Keratinocyte (primary cell): ENCODE results near the gene DNAJC18. TPM values are rescaled to one million over a fixed set of nuclear protein-coding genes. Genes with fewer than 3 reads are reported as not detected.

Experiments used
- DNase-seq: peaks from one replicate; pipeline ENCODE4 v3.0.0-alpha.2; 2011; ENCODE audit warnings: low read depth, missing footprints, low spot score
- FAIRE-seq: peaks from 2 replicates; lab custom pipeline; 2011; peaks lifted over from hg19 to GRCh38; lab: Jason Lieb, UNC
- H2AFZ ChIP-seq: 2 replicates; pipeline ENCODE4 v1.6.0; 2012; ENCODE audit warnings: low read length, control low read depth, inconsistent platforms; ENCODE audit not compliant: control insufficient read depth
- H3K27ac ChIP-seq: 2 replicates; pipeline ENCODE4 v1.5.1; 2011; ENCODE audit warnings: low read length; ENCODE audit not compliant: control insufficient read depth, insufficient read depth
- H3K27me3 ChIP-seq: 3 replicates; pipeline ENCODE4 v1.6.0; 2011; ENCODE audit warnings: low read length; ENCODE audit not compliant: control insufficient read depth, insufficient read depth; ENCODE audit errors: extremely low read depth
- H3K36me3 ChIP-seq, 2 experiments: 2 replicates in 1 of 2; 3 replicates in 1 of 2; pipeline ENCODE4 v1.5.1; 2011; ENCODE audit warnings: low read length in 2 of 2, mild to moderate bottlenecking in 1 of 2; ENCODE audit not compliant: control insufficient read depth in 2 of 2, insufficient read depth in 2 of 2; ENCODE audit errors: extremely low read depth in 1 of 2
- H3K4me1 ChIP-seq: 3 replicates; pipeline ENCODE4 v1.5.1; 2011; ENCODE audit warnings: low read length; ENCODE audit not compliant: control insufficient read depth, insufficient read depth; ENCODE audit errors: extremely low read depth
- H3K4me2 ChIP-seq: 3 replicates; pipeline ENCODE4 v1.6.0; 2011; ENCODE audit warnings: low read depth, low read length; ENCODE audit not compliant: control insufficient read depth, insufficient read depth; ENCODE audit errors: extremely low read depth
- H3K4me3 ChIP-seq, 3 experiments: fragments of 200-600 bp in 1 of 3; sonication (generic) in 1 of 3; 2 replicates in 2 of 3; 3 replicates in 1 of 3; pipeline ENCODE4 v1.5.1; 2011 to 2016; ENCODE audit warnings: low read length in 3 of 3, mild to moderate bottlenecking in 3 of 3, control low read depth in 2 of 3, inconsistent platforms in 1 of 3, low read depth in 1 of 3, mixed read lengths in 1 of 3, mixed run types in 1 of 3, moderate library complexity in 1 of 3; ENCODE audit not compliant: control insufficient read depth in 2 of 3, insufficient read depth in 2 of 3; ENCODE audit errors: extremely low read depth in 1 of 3
- H3K79me2 ChIP-seq: 2 replicates; pipeline ENCODE4 v1.6.0; 2012; ENCODE audit warnings: low read length; ENCODE audit not compliant: control insufficient read depth, insufficient read depth
- H3K9ac ChIP-seq: 3 replicates; pipeline ENCODE4 v1.6.0; 2011; ENCODE audit warnings: low read length; ENCODE audit not compliant: control insufficient read depth, insufficient read depth; ENCODE audit errors: extremely low read depth
- H3K9me1 ChIP-seq: 3 replicates; pipeline ENCODE4 v1.6.0; 2011; ENCODE audit warnings: low read length; ENCODE audit not compliant: control insufficient read depth, insufficient read depth; ENCODE audit errors: extremely low read depth
- H3K9me3 ChIP-seq: 2 replicates; pipeline ENCODE4 v1.5.1; 2012; ENCODE audit warnings: low read depth, low read length; ENCODE audit not compliant: control insufficient read depth
- H4K20me1 ChIP-seq: 3 replicates; pipeline ENCODE4 v1.6.0; 2011; ENCODE audit warnings: low read length; ENCODE audit not compliant: control insufficient read depth, insufficient read depth; ENCODE audit errors: extremely low read depth
- CTCF ChIP-seq, 3 experiments: IDR thresholded peaks in 1 of 3; conservative IDR thresholded peaks in 1 of 3; optimal IDR thresholded peaks in 1 of 3; 2 replicates in 2 of 3; 3 replicates in 1 of 3; pipeline versions ENCODE3 to v1.5.1; 2011; ENCODE audit warnings: low read length in 3 of 3, mild to moderate bottlenecking in 3 of 3, moderate library complexity in 2 of 3, control low read depth in 1 of 3, inconsistent platforms in 1 of 3; ENCODE audit not compliant: insufficient read depth in 2 of 3; ENCODE audit errors: extremely low read depth in 1 of 3
- EZH2 ChIP-seq: IDR thresholded peaks from one replicate; pipeline ENCODE4 v1.6.1; 2012; ENCODE audit warnings: inconsistent platforms, mild to moderate bottlenecking, low read length, moderate library complexity
- dilution Hi-C: fragments of 300-500 bp; cut with MboI; formaldehyde crosslinking; loops from one replicate; pipeline ENCODE4 v1.7.0; 2020; ENCODE audit warnings: low sequenced_read_pairs; ENCODE audit not compliant: extremely low pct_ligation_motif_present
- polyA plus RNA-seq, 5 experiments: library from polyadenylated mRNA; depleted of rRNA in 3 of 5; stranded (reverse) in 3 of 5; stranded (forward) in 1 of 5; unstranded in 1 of 5; fragments of >200 nt; gene quantifications; 1 replicate in 1 of 5; 2 replicates in 3 of 5; 3 replicates in 1 of 5; pipeline versions ENCODE4 v1.2.1 to v1.2.3, GENCODE V29; 2011 to 2012; ENCODE audit warnings: missing spikeins in 2 of 5, low read depth in 1 of 5, low replicate concordance in 1 of 5

The DNAJC18 gene
- polyA plus RNA-seq, 1 donor (not counting 4 experiments of a cell fraction or from before 2014, with no cell fraction given), result 6.6 TPM

GRCh38 chr5:139374909-139375308 is 64.4 kb downstream of the DNAJC18 start:
- Histone ChIP-seq H3K36me3 (peaks cover 7 to 8% of the 10 kb centered on the region in 2 experiments), H3K4me2 (no peak overlapping the region), H3K9me1 (no peaks in the 10 kb centered on the region), H3K9ac (no peak overlapping the region), H3K4me1 (peaks cover 8% of the 10 kb centered on the region), H3K9me3 (no peaks in the 10 kb centered on the region), H3K27ac (no peak overlapping the region), H3K4me3 (no peak overlapping the region), H3K79me2 (no peaks in the 10 kb centered on the region), H4K20me1 (no peaks in the 10 kb centered on the region), H3K27me3 (no peaks in the 10 kb centered on the region), H2AFZ (no peak overlapping the region)
- DNase-seq (no peak), FAIRE-seq (no peak)
- no peak for TF ChIP-seq EZH2
- TF ChIP-seq CTCF (optimal IDR thresholded peaks at IDR 0.05 in 1 of 3, IDR thresholded peaks at IDR 0.05 in 1 of 3, conservative IDR thresholded peaks at IDR 0.05 in 1 of 3; ENCODE audit: extremely low read depth in 1 of 3, insufficient read depth in 2 of 3, low read length in 3 of 3), result no peak
- dilution Hi-C loops, result no loop called here

- no peaks in the 10 kb centered on the region for H3K4me1 ChIP-seq
- no peak for TF ChIP-seq EZH2
- no peak for TF ChIP-seq CTCF (optimal IDR thresholded peaks at IDR 0.05 in 1 of 3, IDR thresholded peaks at IDR 0.05 in 1 of 3, conservative IDR thresholded peaks at IDR 0.05 in 1 of 3; ENCODE audit: extremely low read depth in 1 of 3, insufficient read depth in 2 of 3, low read length in 3 of 3)
- H4K20me1 ChIP-seq, result no peaks in the 10 kb centered on the region
- H3K4me3 ChIP-seq, result no peak overlapping the region
- no peaks in the 10 kb centered on the region for H3K79me2 ChIP-seq
- no peak overlapping the region for H3K4me2 ChIP-seq
- dilution Hi-C loops, result no loop called here
- no peak overlapping the region for H2AFZ ChIP-seq
- H3K9ac ChIP-seq, result no peak overlapping the region
- no peaks in the 10 kb centered on the region for H3K27me3 ChIP-seq
- no peaks in the 10 kb centered on the region for H3K9me1 ChIP-seq
- peaks cover 12 to 19% of the 10 kb centered on the region in 2 experiments for H3K36me3 ChIP-seq
- FAIRE-seq (no peak), DNase-seq (no peak)
- H3K9me3 ChIP-seq, result no peaks in the 10 kb centered on the region
- no peak overlapping the region for H3K27ac ChIP-seq
Observed at GRCh38 chr5:139371482-139372435, 67.6 kb downstream of the DNAJC18 start.
